Dermis blood vessel endothelial cell (primary cell): ENCODE measurements around the gene RCN1. TPM values are rescaled to one million over a fixed set of nuclear protein-coding genes. Genes with fewer than 3 reads are reported as not detected.
"Not testable (repeated sequence)": the region's sequence is repeated elsewhere in the genome, so short reads cannot be mapped to it uniquely, and the experiment has no call there.

ENCODE experiments used
- DNase-seq: peaks from one replicate; pipeline ENCODE4 v3.0.0; 2010
- total RNA-seq: library from RNA; depleted of rRNA; stranded (reverse); fragments of >200 nt; gene quantifications from 2 replicates; pipeline ENCODE4 v1.2.3, GENCODE V29; 2014

The RCN1 gene
- total RNA-seq, 1 donor from 2014 or later, result 299 TPM

DNA sequence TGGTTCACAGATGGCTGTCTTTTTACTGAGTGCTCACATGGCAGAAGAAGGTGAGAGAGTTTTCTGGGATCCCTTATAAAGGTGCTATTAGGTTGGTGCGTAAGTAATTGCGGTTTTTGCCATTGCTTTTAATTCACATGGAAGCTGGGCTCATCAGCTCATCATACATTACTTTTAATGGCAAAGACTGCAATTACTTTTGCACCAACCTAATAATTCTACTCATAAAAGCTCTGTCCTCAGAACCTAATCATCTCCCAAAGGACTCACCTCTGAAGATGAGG is 23.0 kb downstream of the RCN1 start:
- no peak for DNase-seq

DNA sequence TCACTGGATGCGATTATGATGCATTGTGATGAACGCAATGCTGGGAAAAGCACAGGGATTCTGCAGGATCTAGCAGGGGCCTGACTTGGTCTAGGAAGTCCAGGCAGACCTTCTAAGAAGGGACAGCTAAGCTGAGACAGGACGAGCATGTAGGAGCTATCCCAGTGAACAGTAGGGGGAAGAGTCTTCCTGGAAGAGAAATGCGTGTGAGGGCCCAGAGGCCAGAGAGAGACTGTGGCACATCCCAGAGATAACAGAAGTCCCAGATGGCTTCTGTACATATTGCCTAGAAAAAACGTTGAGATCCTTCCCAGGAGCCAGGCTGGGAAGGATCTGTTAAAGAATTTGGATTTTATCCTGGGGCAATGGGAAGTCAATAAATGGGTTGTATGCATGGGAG is 24.6 kb downstream of the RCN1 start:
- peak; percentile 40 for DNase-seq

DNA sequence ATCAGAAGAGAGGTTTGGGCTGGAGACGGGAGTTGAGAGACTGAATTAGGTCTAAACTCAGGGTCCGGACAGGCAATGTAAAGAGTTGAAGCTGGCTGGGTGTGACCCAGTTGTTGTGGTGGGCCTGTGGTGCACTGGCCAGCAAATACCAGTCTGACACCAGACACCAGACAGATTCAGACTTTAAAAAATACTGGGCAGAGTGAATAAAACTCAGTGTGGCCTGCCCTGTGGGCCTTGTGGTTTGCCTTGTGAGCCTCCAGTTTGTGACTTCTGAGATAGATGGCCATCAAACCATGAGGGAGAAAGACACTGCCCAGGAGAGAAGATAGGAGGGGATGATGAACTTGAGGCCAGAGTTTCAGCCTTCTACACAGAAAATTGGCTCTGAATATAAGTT is 25.8 kb downstream of the RCN1 start:
- no peak for DNase-seq

DNA sequence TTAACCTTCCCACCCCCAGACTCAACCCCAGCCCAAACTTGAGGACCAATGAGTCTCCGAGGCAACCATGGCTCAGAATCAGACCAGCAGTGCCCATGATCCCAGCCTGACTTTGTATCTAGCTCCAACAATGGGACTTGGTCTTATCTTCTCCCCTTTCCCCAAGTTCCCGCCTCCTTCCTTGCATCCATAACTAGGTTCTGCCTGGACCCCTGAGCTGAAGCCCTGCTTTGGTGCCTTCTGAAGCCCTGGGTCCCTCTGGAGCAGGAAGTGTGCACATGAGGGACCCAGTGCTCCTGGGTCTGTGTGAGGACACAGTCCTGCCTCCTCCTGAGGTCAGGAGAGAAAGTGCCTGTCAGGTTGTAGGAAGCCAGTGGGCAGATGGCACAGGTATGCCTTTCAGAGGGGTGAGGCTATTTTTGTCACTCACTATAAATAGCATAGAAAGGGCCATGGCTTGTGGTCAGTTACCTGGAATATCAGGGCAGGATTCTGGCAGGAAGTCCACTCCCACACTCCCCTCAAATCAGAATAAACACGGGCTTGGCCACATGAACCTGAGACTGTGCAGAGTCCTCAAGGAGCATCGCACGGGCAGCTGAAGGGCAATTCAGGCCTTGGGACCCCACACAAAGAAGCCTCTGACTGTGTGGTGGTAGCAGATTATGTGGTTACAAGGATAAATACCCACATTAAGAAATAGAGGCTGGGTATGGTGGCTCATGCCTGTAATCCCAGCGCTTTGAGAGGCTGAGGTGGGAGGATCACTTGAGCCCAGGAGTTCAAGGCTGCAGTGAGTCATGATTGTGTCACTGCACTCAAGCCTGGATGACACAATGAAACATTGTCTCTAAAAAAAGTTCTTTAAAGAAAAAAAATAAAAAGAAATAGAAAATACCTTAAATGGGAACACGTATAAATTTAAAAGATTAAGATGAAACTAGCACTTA is 27.4 kb downstream of the RCN1 start:
- peak; percentile 39 for DNase-seq

DNA sequence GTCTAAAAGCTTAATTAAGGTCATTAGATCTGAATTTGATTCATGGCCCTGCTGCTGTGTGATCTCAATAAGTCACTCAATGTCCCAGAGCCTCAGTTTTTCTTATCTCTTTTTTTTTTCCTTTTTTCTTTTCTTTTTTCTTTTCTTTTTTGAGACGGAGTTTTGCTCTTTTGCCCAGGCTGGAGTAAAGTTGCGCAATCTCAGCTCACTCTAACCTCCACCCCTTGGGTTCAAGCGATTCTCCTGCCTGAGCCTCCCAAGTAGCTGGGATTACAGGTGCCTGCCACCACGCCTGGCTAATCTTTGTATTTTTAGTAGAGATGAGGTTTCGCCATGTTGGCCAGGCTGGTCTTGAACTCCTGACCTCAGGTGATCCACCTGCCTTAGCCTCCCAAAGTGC is 28.3 kb downstream of the RCN1 start:
- DNase-seq, result not testable (repeated sequence)

DNA sequence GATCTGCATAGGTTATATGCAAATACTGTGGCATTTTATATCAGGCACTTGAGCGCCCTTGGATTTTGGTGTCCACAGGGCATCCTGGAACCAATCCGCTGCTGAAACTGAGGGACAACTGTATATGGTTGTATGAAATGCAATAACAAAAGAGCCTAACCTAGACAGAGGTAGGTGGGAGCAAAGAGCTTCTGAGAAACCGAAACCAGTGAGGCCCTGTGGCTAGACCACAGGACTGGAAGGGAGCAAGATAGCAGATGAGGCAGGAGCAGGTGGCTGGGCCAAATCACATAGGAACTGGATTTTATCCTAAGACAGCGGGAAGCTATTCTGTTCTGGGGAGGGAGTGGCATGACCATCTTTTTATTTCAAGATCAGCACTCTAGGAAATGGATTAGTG is 30.1 kb downstream of the RCN1 start:
- DNase-seq, result no peak

DNA sequence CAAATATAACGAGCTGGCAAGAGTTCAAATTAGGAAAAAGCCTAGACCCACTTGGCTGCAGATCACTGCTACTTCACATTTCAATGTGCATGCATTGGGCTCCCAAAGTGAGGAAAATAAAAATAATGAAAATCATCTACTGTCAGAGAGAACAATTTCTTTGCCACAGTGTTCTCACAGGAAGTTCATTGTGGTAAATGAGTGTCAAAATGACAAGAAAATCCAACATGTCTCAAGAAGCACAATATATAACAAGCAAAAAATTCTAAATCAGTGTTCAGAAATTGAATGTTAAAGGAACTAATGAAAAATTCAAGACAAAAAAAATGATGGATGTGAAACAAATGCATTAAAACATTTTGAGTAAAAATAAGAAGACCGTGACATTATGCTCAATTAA is 31.3 kb downstream of the RCN1 start:
- no peak for DNase-seq

DNA sequence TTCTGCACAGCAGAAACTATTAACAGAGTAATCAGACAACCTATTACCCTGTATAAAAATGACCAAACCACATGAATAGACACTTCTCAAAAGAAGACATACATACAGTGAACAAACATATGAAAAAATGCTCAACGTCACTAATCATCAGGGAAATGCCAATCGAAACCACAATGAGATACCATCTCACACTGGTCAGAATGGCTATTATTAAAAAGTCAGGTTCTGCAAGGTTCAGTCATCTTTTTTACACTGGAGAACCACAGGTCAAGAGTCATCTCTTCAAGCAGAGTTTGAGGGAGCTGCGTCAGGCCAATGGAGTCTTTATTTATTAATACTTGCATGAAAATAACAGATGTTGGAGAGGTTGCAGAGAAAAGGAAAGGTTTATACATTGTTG is 40.4 kb downstream of the RCN1 start:
- peak; percentile 10 for DNase-seq

DNA sequence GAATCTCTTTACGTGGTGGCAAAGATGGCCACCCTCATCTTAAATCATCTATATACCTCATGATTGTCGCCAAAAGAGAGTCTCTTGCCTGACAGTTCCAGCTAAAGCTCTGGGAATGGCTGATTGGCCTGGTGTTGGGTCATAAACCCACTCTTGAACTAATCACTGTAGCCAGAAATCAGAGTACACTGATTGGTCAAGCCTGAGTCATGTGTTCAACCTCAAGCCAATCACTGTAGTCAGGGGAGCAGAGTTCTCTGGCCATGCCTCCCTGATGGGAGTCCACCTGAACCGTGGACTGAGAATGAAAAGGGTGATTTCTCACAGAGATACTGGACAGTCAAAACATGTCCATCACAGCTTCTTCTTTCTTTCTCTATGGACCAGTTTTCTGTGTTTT is 45.8 kb downstream of the RCN1 start:
- peak; percentile 7 for DNase-seq

DNA sequence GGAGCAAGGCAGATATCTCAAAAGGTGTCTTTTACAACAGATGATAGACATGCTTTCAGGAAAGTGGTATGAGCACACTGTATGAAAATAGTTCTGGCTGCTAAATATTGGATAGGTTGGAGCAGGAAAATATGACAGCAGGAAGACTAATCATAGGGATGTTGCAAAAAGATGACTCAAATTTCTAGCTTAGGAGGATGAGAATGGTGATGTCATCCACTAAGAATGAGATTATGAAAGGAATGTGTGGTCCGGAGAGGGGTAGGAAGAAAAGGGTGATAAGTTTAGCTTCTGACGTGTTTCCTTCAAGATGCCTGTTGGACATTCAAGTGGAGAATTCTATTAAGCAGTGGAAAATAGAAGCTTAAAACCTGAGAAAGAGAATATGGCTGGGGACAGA is 46.4 kb downstream of the RCN1 start:
- peak; percentile 91 for DNase-seq

DNA sequence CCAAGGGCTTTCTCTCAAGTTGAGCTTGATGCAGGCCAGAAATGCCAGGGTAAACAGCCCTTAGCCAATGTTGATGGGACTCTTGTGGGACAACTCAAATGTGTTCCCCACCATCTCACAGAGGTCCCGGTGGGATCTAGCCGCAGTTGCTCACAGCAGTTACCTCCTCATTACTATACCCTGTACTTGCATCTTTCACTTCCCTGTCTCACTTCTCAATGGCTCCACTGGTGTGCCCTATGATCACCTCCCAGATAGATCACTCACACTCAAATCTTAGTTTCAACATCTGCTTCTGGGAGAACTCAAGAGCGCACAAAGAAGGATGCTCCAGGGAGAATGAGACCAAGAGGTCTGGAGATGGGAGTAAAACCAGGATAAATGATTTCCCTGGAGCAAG is 47.0 kb downstream of the RCN1 start:
- no peak for DNase-seq

DNA sequence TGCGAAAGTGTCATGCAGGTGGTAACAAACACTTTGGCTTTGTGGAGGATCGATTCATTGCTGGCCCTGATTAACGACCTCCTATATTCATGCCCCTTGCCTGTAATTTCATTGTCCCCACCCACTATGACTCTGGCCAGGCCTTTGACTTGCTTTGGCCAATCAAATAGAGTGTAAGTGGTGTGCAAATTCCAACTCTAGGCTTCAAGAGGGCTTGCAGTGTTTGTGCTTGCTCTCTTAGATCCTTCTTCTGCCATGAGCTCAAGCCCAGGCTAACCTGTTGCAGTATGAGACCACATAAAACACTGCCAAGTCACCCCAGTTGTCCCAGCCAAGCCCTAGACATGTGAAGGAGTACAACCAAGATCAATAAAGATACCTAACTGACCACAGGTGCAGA is 48.0 kb downstream of the RCN1 start:
- no peak for DNase-seq

DNA sequence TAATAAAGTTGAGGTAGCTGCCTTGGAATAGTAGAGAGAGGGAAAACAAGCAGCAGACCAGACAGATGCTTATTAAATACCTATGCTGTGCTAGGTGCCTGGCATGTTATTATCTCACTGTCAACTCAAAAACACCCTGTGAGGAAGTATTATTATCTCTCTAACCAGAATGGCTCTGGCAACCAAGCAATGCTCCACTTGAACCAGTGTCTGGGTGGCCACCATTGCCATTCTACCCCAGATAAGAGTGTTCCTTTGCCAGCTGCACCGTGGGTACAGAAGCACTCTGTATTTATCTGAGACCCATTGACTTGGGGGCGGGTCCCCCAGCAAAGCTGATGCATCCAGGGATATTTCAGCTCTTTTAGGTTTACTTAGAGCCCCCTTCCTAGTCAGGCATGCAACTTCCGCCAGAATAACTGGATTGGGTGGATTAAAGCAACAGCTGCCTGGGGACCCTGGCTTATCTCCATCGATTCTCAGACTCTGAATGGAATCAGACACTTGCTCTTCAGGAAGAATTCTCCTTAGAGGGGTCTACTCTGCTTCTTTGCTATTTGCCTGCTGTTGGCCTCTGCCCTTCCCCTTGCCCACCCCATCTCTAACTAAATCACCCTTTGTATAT is 49.1 kb downstream of the RCN1 start:
- no peak for DNase-seq

DNA sequence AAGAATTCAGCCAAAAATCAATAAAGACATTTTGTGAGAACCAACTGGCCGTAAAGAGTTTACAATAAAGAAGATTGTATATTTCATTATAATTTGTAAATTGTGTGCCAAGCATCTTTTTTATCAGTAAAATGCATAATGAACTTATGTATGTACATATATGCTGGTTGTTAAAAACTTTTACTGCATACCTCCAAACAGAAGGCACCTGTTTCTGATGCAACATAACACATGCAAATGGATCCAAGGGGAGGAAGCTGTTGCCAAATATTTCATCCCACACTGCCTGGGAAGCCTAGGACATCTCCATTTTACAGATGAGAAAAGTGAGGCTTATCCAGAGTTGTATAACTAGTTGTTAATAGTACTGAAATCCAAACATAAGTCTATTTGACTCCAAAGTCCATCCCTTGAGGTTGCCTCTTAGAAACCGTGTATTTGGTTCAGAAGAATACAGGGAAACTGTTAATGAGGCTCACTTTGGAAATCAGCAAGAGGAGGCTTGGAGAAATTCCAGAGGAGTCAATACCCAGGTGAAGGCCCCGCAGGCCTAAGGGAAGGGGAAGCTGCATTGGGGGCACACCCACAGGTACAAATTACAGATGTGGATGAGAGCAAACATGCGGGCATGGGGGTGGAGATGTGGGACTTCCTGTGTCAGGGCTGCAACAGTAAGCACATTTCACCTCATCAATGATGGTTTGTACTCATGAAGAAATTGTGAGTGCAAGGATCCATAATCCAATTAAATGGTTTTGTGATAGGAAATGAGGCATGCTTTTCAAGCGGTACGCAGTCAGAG is 51.1 kb downstream of the RCN1 start:
- no peak for DNase-seq

DNA sequence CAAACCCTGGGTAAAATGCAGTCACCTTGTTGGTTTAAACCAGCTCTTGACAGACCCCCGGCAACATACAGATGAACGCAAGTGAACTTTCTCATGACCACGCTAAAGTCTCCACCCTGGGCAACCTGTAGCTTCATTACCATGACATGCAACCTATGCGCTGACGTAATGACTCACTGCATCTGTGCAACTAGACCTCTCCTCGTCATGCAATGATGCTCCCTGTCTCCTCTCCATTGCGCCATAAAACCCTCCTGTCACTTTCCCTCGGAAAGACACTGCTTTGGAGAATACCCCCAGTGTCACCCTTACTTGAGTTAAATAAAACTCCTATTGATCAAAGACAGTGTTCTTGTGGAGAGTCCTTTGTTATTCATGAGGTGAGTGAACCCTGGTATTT is 52.5 kb downstream of the RCN1 start:
- DNase-seq, result no peak

DNA sequence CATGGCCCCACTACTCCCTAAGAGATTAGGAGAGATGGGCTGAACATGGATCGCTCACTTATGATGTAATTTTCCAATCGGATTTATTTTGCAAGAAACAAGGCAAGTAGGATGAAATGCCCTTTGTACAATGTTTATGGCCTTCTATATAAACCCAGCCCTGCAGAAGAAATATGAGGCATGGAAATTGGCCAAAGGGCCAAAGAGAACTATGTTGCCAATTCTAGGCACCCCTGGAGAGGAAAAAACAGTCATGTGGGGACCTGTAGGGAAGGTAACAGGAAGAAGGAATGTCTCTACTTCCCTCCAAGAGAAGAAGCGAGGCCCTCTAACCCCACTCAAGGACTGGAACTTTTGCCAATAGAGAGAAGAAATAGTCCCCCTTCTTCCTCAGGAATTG is 54.4 kb downstream of the RCN1 start:
- no peak for DNase-seq

DNA sequence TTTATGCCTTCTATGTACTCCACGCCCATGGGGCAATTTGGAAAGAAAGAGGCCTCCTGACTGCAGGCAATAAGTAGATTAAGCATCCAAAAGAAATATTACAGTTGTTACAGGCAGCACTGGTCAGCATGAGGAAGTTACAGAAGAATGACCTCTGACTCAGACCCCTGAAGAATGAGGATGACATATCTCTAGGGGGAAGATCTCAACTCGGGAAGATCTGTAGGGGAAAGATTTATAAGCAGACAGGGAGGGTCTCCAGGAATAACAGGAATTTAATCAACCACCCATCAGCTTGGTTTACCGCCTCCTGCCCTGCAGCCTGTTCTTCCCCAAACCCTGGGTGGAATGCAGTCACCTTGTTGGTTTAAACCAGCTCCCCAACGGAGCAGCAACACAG is 58.0 kb downstream of the RCN1 start:
- DNase-seq, result no peak

DNA sequence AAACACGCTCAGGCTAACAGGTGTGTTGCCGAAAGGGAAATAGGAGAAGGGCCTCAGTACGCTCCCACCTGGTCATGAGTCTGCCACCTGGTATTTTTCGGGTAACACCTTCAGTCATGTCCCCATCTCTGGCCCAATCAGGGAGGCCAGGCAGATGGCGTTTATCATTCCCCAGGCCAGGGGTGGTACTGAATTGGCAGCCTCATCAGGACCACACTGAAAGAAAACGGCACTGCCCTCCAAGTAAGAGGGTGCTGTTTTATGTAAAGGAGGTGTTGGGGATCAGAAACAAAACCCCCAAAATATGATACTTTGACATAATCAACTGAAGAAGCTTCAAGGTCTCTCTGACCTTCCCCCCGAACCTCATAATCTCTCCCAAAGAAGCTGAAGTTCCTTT is 58.9 kb downstream of the RCN1 start:
- no peak for DNase-seq

DNA sequence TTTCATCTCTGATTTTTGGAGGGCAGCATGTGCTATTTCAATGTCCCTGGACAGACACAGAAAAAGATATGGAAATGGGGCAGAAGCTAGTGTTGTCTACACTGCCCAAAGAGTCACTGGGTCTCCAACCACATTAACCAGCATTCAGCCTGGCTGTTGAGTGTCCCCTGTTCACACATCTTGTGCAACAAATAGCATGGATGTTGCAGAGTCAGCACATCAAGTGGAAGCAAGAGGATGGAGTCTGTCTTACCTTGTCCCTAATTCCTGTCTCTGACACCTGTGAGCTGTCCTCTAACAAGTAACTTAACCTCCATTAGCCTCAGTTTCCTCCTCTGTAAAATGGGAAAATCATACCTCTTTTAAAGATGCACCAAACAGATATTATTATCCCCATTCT is 60.2 kb downstream of the RCN1 start:
- no peak for DNase-seq

DNA sequence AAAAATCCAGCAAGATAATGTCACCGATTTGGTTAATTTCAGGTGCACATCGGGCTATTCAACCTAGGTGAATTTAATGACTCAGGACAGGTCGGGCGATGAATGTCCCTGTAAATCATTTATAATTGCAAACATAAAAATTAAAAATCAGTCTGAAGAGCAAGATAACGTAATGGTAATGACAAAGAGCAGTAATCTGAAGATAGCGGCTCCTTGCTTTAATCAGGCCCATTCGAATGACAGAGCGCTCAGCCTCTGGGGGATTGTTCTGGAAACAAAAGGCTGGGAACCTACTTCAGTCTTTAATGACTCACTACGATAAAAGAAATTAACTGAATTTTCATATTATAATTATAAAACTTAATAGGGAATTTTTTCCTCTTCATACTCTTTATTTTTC is 61.3 kb downstream of the RCN1 start:
- peak; percentile 23 for DNase-seq

DNA sequence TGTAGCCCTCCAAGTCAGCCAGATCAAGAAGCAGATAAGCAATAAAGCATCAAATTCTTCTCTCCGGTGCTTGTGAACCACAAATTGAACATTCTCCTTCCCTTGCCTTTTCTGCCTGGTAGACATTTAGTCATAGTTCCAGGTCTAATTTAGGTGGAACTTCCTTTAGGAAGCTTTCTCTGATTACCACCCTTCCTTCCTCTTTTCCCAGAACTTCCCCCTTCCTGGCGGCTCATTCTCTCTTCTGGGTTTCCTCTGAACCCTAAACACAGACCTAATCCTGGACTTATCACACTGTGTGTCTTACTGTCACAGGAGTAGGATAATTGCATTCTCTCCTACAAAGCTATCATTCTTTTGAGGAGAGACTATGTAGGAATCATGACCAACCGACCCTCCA is 61.9 kb downstream of the RCN1 start:
- no peak for DNase-seq

DNA sequence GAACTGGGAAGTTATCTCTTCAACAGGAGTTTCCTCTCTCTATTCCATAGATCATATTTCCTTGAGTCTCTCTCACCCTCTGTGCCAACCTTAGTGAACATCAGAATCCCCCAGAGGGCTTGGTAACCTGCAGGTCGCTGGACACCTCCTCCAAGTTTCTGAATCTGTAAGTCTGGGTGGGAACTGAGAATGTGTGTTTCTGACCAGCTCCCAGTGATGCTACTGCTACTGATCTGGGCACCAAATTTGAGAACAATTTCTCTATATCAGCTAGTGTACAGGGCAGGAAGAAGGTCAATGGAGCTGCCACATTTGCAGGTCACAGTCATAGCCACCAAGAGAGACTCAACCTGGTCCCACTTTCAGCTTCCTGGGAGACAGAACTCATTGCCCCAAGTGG is 62.9 kb downstream of the RCN1 start:
- DNase-seq, result no peak

DNA sequence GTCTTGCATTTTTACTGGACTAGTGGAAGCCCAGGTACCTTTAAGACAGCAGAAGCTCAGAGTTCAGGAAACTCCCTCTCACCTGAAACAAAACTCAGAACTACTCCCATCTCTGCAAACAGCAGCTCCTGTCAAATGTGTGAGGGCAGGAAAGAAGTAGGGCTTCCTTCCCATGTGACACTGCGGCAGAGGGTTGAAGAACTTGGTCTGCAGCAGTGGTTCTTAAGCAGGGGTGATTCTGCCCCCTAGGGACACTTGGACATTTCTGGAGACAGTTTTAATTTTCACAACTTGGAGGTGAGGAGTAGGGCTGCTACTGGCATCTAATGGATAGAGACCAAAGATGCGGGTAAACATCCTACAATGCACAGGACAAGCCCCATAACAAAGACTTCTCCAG is 63.4 kb downstream of the RCN1 start:
- DNase-seq, result peak; percentile 60
